Measurements from ENCODE around the gene TRAK1. TPM values are rescaled to one million over a fixed set of nuclear protein-coding genes. Genes with fewer than 3 reads are reported as not detected.
"Not testable (repeated sequence)": the region's sequence is repeated elsewhere in the genome, so short reads cannot be mapped to it uniquely, and the experiment has no call there.

The TRAK1 gene, protein sequence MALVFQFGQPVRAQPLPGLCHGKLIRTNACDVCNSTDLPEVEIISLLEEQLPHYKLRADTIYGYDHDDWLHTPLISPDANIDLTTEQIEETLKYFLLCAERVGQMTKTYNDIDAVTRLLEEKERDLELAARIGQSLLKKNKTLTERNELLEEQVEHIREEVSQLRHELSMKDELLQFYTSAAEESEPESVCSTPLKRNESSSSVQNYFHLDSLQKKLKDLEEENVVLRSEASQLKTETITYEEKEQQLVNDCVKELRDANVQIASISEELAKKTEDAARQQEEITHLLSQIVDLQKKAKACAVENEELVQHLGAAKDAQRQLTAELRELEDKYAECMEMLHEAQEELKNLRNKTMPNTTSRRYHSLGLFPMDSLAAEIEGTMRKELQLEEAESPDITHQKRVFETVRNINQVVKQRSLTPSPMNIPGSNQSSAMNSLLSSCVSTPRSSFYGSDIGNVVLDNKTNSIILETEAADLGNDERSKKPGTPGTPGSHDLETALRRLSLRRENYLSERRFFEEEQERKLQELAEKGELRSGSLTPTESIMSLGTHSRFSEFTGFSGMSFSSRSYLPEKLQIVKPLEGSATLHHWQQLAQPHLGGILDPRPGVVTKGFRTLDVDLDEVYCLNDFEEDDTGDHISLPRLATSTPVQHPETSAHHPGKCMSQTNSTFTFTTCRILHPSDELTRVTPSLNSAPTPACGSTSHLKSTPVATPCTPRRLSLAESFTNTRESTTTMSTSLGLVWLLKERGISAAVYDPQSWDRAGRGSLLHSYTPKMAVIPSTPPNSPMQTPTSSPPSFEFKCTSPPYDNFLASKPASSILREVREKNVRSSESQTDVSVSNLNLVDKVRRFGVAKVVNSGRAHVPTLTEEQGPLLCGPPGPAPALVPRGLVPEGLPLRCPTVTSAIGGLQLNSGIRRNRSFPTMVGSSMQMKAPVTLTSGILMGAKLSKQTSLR
- polyA plus RNA-seq (2012; ENCODE audit: missing spikeins): 20.9 TPM

DNA sequence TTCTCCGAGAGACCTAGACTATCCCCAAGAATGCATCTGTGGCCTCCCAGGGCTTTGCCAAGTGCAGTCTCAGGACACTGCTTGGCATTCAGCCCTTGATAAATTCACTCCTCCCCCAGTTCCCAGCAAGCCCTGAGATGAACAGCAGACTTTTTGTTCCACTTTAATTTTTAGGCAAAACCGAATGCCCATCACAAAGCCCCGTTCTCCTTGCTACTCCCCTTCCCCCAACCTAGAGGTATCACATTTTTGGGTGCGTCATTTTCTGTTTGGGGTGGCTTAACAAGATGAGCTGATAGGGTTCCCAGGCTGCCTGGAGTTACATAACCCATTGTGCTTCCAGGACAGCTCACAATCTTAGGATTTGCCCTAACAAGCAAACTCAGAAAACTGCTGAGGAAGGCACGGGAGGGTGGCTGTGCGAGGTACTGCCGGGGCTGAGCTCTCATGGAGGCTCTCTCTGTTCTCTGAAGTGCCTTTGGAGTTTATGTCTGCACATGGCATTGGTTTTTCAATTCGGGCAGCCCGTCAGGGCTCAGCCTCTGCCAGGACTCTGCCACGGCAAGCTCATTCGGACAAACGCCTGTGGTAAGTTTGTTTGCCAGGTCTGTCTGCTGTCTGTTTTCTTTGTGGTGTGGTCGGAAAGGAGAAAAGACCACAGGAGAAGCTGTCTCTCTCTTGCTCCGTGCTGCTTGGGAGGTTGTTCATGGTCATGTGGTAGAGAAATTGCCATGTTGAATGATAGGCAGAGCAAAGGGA lies at the start of gene TRAK1:
Gene TRAK1 (plus strand): TSS at position 385 of the 759 bp plus-strand sequence. CDS start 113 bp downstream, at position 498.
- FAIRE-seq (no peak), DNase-seq (ENCODE audit: insufficient read length) (no peak)
- TF ChIP-seq POLR2A (IDR thresholded peaks at IDR 0.05; ENCODE audit: low read depth, low read length) (no peak), TAF1 (IDR thresholded peaks at IDR 0.05; ENCODE audit: borderline replicate concordance, low read depth, low read length) (no peak), POLR2AphosphoS5 (IDR thresholded peaks at IDR 0.05; ENCODE audit: low read depth, low read length) (no peak)

GRCh38 chr3:42042747-42043098 lies 48.4 kb upstream of the TRAK1 start:
- TF ChIP-seq POLR2AphosphoS5 (IDR thresholded peaks at IDR 0.05; ENCODE audit: low read depth, low read length): no peak
- TF ChIP-seq TAF1 (IDR thresholded peaks at IDR 0.05; ENCODE audit: borderline replicate concordance, low read depth, low read length): no peak
- TF ChIP-seq POLR2A (IDR thresholded peaks at IDR 0.05; ENCODE audit: low read depth, low read length): no peak
- FAIRE-seq: no peak
- DNase-seq (ENCODE audit: insufficient read length): no peak

- no peak for FAIRE-seq
- no peak for DNase-seq (ENCODE audit: insufficient read length)
- TF ChIP-seq POLR2A (IDR thresholded peaks at IDR 0.05; ENCODE audit: low read depth, low read length) (no peak), POLR2AphosphoS5 (IDR thresholded peaks at IDR 0.05; ENCODE audit: low read depth, low read length) (no peak), TAF1 (IDR thresholded peaks at IDR 0.05; ENCODE audit: borderline replicate concordance, low read depth, low read length) (no peak)
Measured at GRCh38 chr3:42043099-42043813, 47.9 kb upstream of the TRAK1 start.

- TF ChIP-seq POLR2A (IDR thresholded peaks at IDR 0.05; ENCODE audit: low read depth, low read length) (no peak), POLR2AphosphoS5 (IDR thresholded peaks at IDR 0.05; ENCODE audit: low read depth, low read length) (no peak), TAF1 (IDR thresholded peaks at IDR 0.05; ENCODE audit: borderline replicate concordance, low read depth, low read length) (no peak)
- FAIRE-seq (no peak), DNase-seq (ENCODE audit: insufficient read length) (no peak)
Measured at GRCh38 chr3:42045708-42046243, 45.4 kb upstream of the TRAK1 start.

DNA sequence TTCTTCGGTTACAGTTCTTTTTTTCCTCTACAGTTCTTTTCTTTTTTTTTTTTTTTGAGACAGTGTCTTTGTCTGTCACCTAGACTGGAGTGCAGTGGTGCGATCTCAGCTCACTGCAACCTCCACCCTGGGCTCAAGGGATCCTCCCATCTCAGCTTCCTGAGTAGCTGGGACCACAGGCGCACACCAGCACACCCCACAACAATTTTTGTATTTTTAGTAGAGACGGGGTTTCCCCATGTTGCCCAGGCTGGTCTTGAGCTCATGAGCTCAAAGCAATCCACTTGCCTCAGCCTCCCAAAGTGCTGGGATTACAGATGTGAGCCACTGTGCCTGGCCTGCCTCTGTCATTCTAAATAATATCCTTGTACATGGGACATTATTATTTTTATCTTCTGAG lies 42.6 kb upstream of the TRAK1 start:
- FAIRE-seq: not testable (repeated sequence)

DNA sequence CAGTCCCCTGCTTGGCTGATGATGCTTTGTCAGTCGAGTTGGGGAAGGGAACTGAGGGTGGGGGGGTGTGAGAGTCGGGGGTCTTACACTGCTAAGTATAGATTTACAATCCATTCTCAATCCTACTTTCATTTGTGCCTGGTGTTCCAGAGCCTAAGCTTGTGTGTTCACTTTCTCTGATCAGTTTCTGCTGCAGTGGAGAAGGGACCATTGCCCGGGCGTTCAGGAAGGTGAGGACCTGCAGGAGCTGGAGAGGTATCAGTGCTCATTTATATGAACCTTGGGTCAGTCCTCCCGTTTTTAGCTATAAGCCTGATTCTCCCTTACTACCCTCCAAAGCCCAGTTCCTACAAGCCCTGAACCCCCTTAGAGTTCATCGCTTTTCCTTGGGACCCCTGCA lies 41.0 kb upstream of the TRAK1 start:
- no peak for DNase-seq (ENCODE audit: insufficient read length)
- TF ChIP-seq POLR2AphosphoS5 (IDR thresholded peaks at IDR 0.05; ENCODE audit: low read depth, low read length) (no peak), TAF1 (IDR thresholded peaks at IDR 0.05; ENCODE audit: borderline replicate concordance, low read depth, low read length) (no peak), POLR2A (IDR thresholded peaks at IDR 0.05; ENCODE audit: low read depth, low read length) (no peak)
- FAIRE-seq: no peak

More for the DNA sequence above, 42.6 kb upstream of the TRAK1 start:
- DNase-seq (ENCODE audit: insufficient read length): not testable (repeated sequence)

- TF ChIP-seq POLR2AphosphoS5 (IDR thresholded peaks at IDR 0.05; ENCODE audit: low read depth, low read length): no peak
- TF ChIP-seq POLR2A (IDR thresholded peaks at IDR 0.05; ENCODE audit: low read depth, low read length): no peak
- TF ChIP-seq TAF1 (IDR thresholded peaks at IDR 0.05; ENCODE audit: borderline replicate concordance, low read depth, low read length): no peak
- FAIRE-seq (peak; percentile 21), DNase-seq (ENCODE audit: insufficient read length) (no peak)
Measured at GRCh38 chr3:42051384-42052131, 39.6 kb upstream of the TRAK1 start.

- FAIRE-seq (no peak), DNase-seq (ENCODE audit: insufficient read length) (no peak)
- TF ChIP-seq POLR2AphosphoS5 (IDR thresholded peaks at IDR 0.05; ENCODE audit: low read depth, low read length): no peak
- no peak for TF ChIP-seq TAF1 (IDR thresholded peaks at IDR 0.05; ENCODE audit: borderline replicate concordance, low read depth, low read length)
- TF ChIP-seq POLR2A (IDR thresholded peaks at IDR 0.05; ENCODE audit: low read depth, low read length): no peak
Measured at GRCh38 chr3:42052132-42052483, 39.0 kb upstream of the TRAK1 start.

- DNase-seq (ENCODE audit: insufficient read length) (no peak), FAIRE-seq (no peak)
- TF ChIP-seq POLR2AphosphoS5 (IDR thresholded peaks at IDR 0.05; ENCODE audit: low read depth, low read length) (no peak), POLR2A (IDR thresholded peaks at IDR 0.05; ENCODE audit: low read depth, low read length) (no peak), TAF1 (IDR thresholded peaks at IDR 0.05; ENCODE audit: borderline replicate concordance, low read depth, low read length) (no peak)
Measured at GRCh38 chr3:42052484-42053351, 38.4 kb upstream of the TRAK1 start.
